GM18511 (cell line): Measurements from ENCODE around the gene ZNF761.
"Not testable (repeated sequence)": the region's sequence is repeated elsewhere in the genome, so short reads cannot be mapped to it uniquely, and the experiment has no call there.

Experiments
- ATAC-seq: cut with Tn5 transposase; IDR thresholded peaks from one replicate; pipeline ENCODE4 v1.9.1; 2021; ENCODE audit warnings: mild to moderate bottlenecking, moderate library complexity; ENCODE audit not compliant: unreplicated experiment

The ZNF761 gene

GRCh38 chr19:53455828-53456227, 24.0 kb downstream of the ZNF761 start:
- no peak for ATAC-seq

GRCh38 chr19:53460131-53460721, 28.4 kb downstream of the ZNF761 start:
- ATAC-seq, result not testable (repeated sequence)

DNA sequence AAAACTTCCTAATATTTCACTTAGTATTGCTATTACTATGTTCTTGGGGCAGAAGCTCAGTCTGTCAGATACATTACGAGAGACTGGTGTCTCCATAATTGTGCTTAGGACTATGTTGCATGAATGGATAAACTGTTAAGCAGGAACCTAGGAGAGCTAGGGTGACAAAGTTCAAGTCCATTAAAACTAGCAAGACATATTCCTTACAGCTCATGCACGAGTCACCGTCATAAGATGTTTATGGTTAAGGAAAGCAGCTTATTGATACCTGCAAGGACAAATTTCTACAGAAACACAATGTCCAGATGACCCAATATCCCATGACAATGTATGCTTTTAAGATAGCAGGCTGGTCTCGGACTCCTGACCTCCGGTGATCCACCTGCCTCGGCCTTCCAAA, 30.1 kb downstream of the ZNF761 start:
- ATAC-seq, result no peak

DNA sequence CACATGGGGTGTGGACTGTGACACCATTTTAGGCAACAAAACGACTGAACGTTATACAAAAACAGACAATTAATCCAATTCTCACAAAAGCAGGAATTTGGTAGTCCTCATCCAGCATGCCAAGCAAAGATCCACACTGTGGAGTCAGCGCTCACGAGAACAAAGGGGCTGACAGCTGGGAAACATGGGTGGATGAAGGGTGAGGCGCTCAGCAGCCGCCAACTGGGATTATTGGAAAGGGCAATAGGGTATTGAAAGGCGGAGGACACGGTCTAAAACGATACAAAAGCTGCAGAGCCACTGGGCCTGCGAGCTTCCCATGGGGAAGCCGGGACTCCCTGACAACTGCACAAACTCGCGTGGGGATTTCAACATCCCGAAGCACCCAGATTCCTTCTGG, 31.1 kb downstream of the ZNF761 start:
- no peak for ATAC-seq

- ATAC-seq, result no peak
Measured at GRCh38 chr19:53463263-53463662, 31.5 kb downstream of the ZNF761 start.

DNA sequence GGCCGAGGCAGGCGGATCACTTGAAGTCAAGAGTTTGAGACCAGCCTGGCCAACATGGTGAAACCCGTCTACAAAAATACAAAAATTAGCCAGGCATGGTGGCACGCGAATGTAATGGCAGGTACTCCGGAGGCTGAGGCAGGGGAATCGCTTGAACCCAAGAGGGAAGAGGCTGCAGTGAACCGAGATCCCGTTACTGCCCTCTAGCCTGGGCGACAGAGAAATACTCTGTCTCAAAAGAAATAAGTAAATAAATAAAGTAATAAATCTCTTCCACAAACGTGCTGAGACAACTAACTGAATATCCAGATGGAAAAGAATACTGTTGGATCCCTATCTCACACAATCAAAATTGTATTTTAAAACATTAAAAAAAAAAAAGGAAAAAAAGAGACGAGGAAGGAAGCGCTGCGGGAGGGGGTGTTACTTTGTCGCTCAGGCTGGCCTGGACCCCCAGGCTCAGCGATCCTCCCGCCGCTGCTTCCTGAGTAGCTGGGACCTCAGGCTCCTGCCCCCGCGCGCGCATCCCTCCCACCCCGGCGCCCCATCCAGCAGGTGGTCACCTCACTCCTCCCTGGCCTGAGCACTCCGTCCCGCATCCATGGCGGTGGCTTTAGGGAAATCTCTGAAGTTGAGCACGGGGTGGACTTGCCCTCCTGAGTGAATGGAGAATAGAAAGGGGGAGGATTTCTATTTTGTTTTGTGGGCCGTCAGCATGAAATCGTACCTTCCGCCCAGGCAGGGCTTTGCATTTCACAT, 35.1 kb downstream of the ZNF761 start:
- peak; percentile 46 for ATAC-seq

DNA sequence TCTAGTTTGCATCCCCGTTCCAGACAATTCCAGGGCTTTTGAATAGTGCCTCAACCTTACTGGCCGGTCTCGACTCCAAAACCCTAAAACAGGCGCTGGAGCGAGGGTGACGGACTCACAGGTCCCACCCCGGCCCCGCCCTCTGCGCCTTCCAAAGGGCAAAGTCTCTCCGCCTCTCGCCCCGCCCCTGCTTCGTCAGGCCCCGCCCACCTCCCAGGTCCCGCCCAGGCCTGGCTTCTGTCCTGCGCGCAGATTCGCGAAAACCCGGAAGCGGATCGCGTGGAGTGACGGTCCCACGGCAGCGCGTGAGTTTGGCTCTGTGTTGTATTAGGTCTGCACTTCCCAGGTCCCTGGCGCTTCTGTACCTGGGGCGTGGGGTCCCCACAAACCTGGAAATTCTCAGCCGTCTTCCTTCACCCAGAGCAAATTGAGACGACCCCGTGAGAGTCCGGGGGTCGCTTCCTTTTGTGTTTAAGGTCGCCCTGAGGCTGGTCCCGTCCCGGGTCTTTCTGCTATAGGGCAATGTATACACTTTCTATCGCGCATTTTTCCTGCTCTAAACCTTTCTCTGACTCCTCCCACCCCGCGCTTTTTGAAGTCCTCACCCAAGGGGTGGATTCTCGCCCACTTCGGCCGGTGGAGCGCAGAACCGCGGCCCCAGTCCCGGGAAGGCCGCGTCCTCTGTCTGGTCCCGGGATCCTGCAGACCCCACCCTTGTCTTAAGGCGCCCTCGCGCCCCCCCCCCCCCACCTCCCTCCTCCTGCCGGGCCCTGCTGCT, 35.9 kb downstream of the ZNF761 start, which contains the start of gene ZNF813:
Gene ZNF813 (plus strand): TSS at position 249 of the 778 bp plus-strand sequence. CDS start 16,090 bp downstream, outside the sequence.
- ATAC-seq, result peak; percentile 95

DNA sequence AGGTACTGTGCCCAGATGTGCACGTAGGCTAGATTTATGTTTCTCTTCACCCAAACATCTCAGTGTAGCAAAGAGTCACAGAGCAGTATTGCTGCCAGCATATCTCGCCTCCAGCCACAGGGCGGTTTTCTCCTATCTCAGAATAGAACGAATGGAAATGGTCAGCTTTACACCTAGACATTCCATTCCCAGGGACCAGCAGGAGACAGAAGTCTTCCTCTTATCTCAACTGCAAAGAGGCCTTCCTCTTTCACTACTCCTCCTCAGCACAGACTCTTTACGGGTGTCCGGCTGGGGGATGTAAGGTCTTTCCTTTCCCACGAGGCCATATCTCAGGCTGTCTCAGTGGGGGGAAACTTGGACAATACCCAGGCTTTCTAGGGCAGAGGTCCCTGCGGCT, 36.8 kb downstream of the ZNF761 start:
- not testable (repeated sequence) for ATAC-seq

GRCh38 chr19:53471916-53472315, 40.1 kb downstream of the ZNF761 start:
- no peak for ATAC-seq

DNA sequence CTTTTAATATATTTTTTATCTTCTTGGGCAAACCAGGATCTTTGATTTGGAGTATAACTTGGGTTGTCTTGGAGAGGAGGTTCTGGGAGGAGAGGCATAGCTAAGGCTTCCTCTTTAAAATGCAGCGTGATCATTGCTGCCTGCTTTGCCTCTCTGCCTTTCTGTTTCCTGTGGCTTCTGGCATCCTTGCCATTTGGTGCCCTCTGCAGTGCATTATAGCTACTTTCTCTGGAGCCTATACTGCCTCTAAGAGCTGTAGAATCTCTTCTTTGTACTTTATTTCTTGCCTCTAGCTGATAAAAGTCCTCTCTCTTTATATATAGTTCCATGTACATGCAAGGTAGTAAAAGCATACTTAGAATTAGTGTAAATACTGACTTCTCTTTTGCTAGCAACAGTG, 43.0 kb downstream of the ZNF761 start:
- ATAC-seq, result not testable (repeated sequence)

GRCh38 chr19:53475470-53475869, 43.7 kb downstream of the ZNF761 start:
- not testable (repeated sequence) for ATAC-seq

GRCh38 chr19:53483751-53484150, 52.0 kb downstream of the ZNF761 start:
- not testable (repeated sequence) for ATAC-seq

DNA sequence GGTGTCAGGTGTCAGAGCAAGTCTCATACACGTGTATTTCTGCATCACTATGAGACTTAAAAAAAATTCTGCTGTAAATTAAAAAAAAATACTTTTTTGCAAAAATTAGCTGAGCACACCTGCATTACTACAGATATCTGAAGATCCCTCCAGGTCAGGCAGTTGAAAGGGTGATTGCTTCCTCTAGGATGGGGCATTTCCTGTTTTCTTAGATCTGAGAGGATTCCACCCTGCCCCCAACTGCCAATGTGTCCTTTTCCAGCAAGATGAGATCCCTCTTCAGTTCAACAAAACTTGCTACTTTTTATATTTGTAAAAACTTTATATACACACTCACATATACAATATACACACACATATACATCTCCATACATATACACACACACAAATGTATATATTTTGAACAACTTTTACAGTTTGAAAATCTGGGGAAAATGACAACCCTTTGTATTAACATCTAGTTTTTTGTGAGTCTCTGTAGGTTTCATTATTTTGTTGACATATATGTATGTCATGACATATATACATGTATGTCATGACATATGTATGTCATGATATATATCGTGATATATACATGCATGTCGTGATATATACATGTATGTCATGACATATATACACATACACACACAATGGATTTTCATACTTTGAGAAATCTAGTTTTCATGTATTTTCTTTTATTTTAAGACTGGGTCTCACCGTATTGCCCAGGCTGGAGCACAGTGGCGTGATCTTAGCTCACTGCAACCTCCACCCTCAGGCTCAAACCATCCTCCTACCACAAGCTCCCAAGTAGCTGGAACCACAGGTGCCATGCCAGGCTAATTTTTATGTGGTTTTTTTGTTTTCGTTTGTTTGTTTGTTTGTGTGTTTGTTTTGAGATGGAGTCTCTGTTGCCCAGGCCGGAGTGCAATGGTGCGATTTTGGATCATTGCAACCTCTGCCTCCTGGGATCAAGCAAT, 53.5 kb downstream of the ZNF761 start:
- ATAC-seq, result no peak

DNA sequence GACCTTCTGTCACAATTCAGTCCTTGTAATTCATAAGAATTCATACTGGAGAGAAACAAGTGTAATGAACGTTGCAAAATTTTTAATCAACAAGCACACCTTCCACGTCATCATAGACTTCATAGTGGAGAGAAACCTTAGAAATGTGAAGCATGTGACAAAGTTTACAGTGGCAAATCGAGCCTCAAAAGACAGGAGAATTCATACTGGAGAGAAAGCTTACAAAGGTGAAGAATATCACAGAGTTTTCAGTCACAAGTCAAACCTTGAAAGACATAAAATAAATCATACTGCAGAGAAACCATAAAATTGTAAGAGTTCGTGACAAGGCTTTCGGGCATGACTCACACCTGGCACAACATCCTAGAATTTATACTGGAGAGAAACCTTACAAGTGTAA, 60.4 kb downstream of the ZNF761 start:
- no peak for ATAC-seq

DNA sequence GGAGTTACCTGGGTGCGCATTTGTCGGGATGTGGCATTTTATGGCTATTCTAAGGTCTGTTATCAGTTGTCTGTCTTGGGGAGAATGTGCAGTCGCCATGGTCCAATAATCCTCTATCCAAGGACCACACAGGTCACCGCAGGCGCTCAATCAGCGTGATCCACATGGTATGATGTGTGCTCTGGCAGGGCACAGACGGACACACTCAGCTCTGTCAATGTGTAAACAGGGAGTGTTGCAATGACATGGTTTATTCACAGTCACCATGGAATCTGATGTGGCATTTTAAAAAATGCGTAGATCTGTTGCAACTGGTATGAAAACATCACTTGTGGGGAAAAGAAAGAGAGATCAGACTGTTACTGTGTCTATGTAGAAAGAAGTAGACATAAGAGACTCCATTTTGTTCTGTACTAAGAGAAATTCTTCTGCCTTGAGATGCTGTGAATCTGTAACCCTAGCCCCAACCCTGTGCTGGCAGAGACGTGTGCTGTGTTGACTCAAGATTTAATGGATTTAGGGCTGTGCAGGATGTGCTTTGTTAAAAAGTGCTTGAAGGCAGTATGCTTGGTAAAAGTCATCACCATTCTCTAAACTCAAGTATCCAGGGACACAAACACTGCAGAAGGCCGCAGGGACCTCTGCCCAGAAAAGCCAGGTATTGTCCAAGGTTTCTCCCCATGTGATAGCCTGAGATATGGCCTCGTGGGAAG, 65.7 kb downstream of the ZNF761 start:
- not testable (repeated sequence) for ATAC-seq

DNA sequence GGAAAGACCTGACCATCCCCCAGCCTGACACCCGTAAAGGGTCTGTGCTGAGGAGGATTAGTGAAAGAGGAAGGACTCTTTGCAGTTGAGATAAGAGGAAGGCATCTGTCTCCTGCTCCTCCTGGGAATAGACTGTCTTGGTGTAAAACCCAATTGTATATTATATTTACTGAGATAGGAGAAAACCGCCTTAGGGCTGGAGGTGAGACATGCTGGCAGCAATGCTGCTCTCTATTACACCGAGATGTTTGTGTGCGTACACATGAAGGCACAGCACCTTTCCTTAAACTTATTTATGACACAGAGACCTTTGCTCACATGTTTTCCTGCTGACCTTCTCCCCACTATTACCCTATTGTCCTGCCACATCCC, 66.2 kb downstream of the ZNF761 start:
- ATAC-seq, result not testable (repeated sequence)

- not testable (repeated sequence) for ATAC-seq
Measured at GRCh38 chr19:53503151-53503550, 71.4 kb downstream of the ZNF761 start.

GRCh38 chr19:53503671-53504364, 72.0 kb downstream of the ZNF761 start:
- ATAC-seq, result not testable (repeated sequence)

DNA sequence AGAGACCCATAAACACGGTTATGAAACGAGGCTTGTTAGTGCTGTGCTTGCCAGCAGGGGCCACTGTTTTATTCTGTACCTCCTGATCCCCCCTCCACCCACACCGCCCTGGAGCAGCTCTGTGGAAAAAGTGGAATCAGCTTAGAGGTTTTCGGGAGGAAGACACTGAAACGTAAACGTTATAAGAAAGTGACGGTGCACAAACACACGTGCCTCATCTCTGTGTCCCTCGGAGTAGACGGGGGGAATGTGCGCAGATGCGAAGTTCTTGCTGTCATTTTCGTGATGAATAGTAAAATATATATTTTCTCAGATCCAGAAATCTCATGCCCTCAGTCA, 72.5 kb downstream of the ZNF761 start:
- ATAC-seq, result not testable (repeated sequence)
